ENCODE measurements around the gene YTHDC2.

The YTHDC2 gene

GRCh38 chr5:113606298-113607134 lies 93.0 kb downstream of the YTHDC2 start:
- peak; percentile 60 for DNase-seq (ENCODE audit: low spot score)

GRCh38 chr5:113607361-113607760 lies 93.9 kb downstream of the YTHDC2 start:
- DNase-seq (ENCODE audit: low spot score), result no peak

GRCh38 chr5:113608113-113608596 lies 94.7 kb downstream of the YTHDC2 start:
- DNase-seq (ENCODE audit: low spot score), result no peak

GRCh38 chr5:113612060-113612496 lies 98.6 kb downstream of the YTHDC2 start:
- DNase-seq (ENCODE audit: low spot score), result peak; percentile 59

- no peak for DNase-seq (ENCODE audit: low spot score)
These were observed 100.7 kb downstream of the YTHDC2 start for GRCh38 chr5:113614191-113614590.

- peak; percentile 20 for DNase-seq (ENCODE audit: low spot score)
These were observed 102.2 kb downstream of the YTHDC2 start for GRCh38 chr5:113615708-113616107.

GRCh38 chr5:113617191-113617796 lies 103.8 kb downstream of the YTHDC2 start:
- no peak for DNase-seq (ENCODE audit: low spot score)

- DNase-seq (ENCODE audit: low spot score), result no peak
These were observed 119.5 kb downstream of the YTHDC2 start for GRCh38 chr5:113632996-113633395.

- DNase-seq (ENCODE audit: low spot score), result no peak
These were observed 121.5 kb downstream of the YTHDC2 start for GRCh38 chr5:113634957-113635356.

GRCh38 chr5:113641715-113642114 lies 128.2 kb downstream of the YTHDC2 start:
- no peak for DNase-seq (ENCODE audit: low spot score)

Measured in kidney capillary endothelial cell (primary cell).